NB4 (cell line): ENCODE results near the gene CCDC91.

Experiments
- DNase-seq: peaks from one replicate; pipeline ENCODE4 v3.0.0; 2010; ENCODE audit warnings: low read depth
- H3K4me3 ChIP-seq: one replicate; pipeline ENCODE4 v1.5.1; 2011; ENCODE audit warnings: mild to moderate bottlenecking, low read depth, low read length, moderate library complexity
- MYC ChIP-seq: IDR thresholded peaks from 2 replicates; pipeline ENCODE4 v1.6.1; 2011; ENCODE audit warnings: low read depth, low read length
- POLR2A ChIP-seq: IDR thresholded peaks from 2 replicates; pipeline ENCODE4 v1.6.1; 2011; ENCODE audit warnings: mild to moderate bottlenecking; ENCODE audit not compliant: insufficient read length; ENCODE audit errors: extremely low read depth
- TF ChIP-seq, protein P1 (sequence below): IDR thresholded peaks from one replicate; pipeline ENCODE4 v1.5.1; 2012; ENCODE audit warnings: low read depth, low read length
- TF ChIP-seq, protein P2 (sequence below): IDR thresholded peaks from 2 replicates; pipeline ENCODE4 v1.6.1; 2011; ENCODE audit warnings: low read depth, low read length

The CCDC91 gene

DNA sequence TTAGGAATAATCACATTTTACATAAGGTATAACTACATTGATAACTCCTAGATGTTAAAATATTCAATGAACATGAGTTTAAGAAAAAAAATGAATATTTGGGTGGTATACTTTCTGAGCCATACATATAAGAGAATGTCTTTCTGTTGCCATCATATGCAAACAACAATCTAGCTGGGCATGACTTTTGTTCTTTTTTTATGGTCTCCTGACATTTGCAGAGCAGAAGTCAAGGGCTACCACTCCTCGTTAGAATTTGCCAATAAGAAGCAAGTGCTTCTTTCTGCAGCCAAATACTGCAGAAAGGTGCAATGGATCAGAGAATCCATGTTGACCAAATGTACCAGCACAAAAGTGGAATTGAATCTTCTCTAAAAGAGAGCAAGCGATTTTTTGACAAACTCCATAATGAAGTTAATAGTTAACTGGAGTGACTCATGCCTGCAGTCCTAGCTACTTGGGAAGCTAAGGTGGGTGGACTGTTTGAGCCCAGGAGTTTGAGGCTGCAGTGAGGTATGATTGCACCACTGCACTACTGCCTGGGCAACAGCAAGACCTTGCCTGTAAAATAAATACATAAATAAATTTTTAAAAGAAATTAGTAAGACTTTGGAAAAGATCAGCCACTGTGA lies 25.5 kb upstream of the CCDC91 start:
- no peak for TF ChIP-seq MYC
- TF ChIP-seq, protein P1, sequence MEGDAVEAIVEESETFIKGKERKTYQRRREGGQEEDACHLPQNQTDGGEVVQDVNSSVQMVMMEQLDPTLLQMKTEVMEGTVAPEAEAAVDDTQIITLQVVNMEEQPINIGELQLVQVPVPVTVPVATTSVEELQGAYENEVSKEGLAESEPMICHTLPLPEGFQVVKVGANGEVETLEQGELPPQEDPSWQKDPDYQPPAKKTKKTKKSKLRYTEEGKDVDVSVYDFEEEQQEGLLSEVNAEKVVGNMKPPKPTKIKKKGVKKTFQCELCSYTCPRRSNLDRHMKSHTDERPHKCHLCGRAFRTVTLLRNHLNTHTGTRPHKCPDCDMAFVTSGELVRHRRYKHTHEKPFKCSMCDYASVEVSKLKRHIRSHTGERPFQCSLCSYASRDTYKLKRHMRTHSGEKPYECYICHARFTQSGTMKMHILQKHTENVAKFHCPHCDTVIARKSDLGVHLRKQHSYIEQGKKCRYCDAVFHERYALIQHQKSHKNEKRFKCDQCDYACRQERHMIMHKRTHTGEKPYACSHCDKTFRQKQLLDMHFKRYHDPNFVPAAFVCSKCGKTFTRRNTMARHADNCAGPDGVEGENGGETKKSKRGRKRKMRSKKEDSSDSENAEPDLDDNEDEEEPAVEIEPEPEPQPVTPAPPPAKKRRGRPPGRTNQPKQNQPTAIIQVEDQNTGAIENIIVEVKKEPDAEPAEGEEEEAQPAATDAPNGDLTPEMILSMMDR = no peak
- TF ChIP-seq POLR2A = no peak
- TF ChIP-seq, protein P2, sequence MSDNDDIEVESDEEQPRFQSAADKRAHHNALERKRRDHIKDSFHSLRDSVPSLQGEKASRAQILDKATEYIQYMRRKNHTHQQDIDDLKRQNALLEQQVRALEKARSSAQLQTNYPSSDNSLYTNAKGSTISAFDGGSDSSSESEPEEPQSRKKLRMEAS = no peak
- no peak overlapping the region for H3K4me3 ChIP-seq
- no peak for DNase-seq

DNA sequence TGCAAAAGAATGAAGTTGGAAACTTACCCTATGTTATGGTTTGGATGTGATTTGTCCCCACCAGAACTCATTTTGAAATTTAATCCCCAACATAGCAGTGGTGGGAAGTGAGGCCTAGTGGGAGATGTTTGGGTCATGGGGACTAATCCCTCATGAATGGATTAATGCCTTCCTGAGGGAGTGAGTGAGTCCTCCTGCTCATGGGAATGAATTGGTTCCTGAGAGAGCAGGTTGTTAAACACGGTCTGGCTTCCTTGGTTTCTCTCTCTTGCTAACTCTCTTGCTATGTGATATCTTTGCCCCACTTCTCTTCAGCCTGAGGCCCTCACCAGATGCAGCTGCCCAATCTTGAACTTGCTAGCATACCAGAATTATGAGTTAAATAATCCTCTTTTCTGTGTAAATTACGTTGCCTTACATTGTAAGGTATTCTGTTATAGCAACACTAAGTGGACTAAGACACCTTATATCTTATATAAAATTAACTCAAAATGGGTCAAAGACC lies 22.2 kb upstream of the CCDC91 start:
- H3K4me3 ChIP-seq = no peak overlapping the region
- no peak for TF ChIP-seq POLR2A
- DNase-seq = no peak

DNA sequence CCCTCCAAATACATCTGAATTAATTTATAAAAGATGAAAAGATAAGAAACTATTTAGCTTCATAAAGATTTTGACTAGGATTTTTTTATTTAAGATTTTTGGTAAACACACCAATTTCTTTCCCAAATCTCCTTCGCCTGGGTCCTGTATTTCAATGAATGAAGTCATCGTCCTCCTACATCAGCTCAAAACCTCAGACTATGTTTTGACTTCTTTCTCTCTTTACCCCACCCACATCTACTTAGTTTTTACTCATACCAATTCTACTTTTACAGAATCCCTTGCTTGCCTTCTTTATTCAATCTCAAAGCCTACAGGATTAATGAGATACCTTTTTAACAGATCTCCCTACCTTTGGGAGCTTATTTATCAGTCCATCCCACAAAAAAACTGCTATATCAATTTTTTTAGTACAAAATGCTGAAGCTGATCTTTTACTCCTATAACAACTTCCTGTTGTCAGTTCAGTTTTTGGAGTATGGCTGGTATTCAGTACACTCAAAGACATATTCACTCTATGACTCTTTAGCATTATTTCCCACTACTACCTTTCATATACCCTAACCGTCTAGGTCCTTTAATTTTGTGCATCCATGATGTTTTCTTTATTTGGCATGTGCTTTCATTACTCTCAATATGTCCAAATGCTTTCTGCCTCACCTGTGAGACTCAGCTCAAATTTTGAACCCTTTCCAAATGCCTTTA lies 18.7 kb upstream of the CCDC91 start:
- no peak for DNase-seq
- TF ChIP-seq, protein P1 = no peak
- TF ChIP-seq MYC (no peak), POLR2A (no peak)
- TF ChIP-seq, protein P2 = no peak
- no peak overlapping the region for H3K4me3 ChIP-seq

DNA sequence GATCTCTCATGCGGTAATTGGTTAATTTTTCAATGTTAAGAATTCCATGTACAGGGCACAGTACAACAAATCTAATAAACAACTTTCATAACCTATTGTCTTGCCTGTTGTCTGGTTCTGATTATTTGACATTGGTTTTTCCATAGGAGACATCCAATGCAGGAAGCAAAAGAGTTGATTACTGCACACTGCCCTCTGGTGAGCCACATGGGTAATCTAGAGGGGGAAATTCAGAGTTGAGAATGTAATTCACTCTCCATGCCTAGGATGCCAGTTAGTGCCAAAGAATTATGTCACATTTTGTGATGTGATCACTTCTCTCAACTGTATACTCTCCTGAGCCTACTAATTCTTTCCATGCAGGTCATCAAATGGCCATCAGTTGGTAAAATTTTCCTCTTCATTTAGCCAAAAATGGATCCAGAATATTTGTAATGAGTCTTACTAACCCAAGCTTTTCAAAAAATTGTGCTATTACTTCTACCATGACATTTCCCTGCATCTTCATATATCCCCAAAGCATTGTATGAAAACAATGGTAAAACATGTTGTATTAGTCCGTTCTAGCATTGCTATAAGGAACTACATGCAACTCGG lies 17.7 kb upstream of the CCDC91 start:
- peak; percentile 54 for DNase-seq
- TF ChIP-seq POLR2A = no peak
- TF ChIP-seq, protein P2 = 0 out of 2 replicates have a peak, but pooled peaks have one; percentile 43
- no peak for TF ChIP-seq MYC
- TF ChIP-seq, protein P1 = peak; percentile 67

DNA sequence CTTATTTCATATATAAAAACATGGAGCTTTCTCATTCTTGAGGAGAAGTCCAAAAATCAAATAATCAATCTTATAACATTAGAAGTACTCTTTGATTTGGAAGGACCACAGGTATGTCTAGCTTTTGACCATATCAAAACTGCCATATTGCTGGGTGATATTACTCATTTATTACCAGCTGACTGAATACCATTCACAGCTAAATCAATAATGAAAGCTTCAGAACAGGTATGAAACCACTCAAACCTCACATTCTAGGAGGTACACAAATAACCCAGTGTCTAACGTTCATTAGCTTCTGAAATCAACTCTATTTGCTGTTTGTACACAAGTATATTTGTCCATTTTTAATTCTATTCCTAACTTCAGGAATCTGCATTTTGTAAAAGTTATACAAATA lies 16.8 kb upstream of the CCDC91 start:
- DNase-seq = no peak
- H3K4me3 ChIP-seq = no peak overlapping the region
- TF ChIP-seq MYC = no peak
- no peak for TF ChIP-seq POLR2A
- TF ChIP-seq, protein P1 = no peak
- TF ChIP-seq, protein P2 = no peak

More for the DNA sequence above, 17.7 kb upstream of the CCDC91 start:
- no peak overlapping the region for H3K4me3 ChIP-seq

DNA sequence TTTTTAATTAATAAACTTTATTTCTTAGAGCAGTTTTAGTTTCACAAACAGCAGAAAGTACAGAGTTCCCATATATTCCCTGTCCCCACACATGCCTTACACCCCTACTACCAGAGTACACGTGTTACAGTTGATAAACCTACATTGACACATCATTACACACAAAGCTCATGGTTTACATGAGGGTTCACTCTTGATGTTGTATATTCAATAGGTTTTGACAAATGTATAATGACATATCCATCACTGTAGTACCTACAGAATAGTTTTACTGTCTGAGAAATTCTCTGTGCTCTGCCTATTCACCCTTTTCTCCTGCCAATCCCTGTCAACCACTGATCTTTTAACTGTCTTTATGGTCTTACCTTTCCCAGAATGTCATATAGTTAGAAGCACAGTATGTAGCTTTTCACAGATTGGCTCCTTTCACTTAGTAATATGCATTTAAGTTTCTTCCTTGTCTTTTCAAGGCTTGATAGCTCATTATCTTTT lies 15.1 kb upstream of the CCDC91 start:
- no peak for TF ChIP-seq MYC
- TF ChIP-seq, protein P1 = no peak
- no peak for TF ChIP-seq POLR2A
- TF ChIP-seq, protein P2 = no peak
- DNase-seq = no peak
- no peak overlapping the region for H3K4me3 ChIP-seq
